ENCODE measurements around the gene SWSAP1.
"Not testable (repeated sequence)": the region's sequence is repeated elsewhere in the genome, so short reads cannot be mapped to it uniquely, and the experiment has no call there.

Gene SWSAP1

DNA sequence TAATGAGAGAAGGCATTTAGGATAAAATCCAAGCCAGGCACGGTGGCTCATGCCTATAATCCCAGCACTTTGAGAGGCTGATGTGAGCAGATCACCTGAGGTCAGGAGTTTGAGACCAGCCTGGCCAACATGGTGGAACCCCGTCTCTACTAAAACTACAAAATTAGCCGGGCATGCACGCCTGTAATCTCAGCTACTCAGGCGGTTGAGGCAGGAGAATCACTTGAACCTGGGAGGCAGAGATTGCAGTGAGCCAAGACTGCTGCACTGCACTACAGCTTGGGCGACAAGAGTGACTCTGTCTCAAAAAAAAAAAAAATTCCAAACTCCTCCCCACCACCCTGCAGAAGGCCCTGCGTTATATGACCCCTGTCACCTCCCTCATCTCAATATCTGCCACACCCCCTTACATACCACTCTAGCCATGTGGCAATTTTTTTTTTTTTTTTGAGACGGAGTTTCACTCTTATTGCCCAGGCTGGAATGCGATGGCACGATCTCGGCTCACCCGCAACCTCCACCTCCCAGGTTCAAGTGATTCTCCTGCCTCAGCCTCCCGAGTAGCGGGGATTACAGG, 4.9 kb downstream of the SWSAP1 start:
- DNase-seq: not testable (repeated sequence)

DNA sequence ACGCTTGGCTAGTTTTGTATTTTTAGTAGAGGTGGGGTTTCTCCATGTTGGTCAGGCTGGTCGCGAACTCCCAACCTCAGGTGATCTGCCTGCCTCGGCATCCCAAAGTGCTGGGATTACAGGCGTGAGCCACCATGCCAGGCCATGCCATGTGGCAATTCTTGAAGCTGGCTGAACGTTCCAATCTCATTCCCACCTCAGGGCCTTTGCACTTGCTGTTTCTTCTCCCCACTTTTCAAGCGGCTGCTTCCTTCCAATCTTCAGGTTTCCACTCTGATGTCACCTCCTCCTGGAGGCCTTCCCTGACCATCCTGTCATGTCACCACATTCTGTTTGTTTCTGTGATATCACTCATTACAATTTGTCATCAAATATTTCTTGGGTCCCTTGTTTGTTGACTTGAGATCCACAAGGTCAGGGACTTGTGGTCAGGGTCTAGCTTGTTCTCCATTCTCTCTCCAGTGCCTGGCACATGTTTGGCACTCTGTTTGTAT, 5.4 kb downstream of the SWSAP1 start:
- DNase-seq: peak in 1 of 2 donors; percentile 9

DNA sequence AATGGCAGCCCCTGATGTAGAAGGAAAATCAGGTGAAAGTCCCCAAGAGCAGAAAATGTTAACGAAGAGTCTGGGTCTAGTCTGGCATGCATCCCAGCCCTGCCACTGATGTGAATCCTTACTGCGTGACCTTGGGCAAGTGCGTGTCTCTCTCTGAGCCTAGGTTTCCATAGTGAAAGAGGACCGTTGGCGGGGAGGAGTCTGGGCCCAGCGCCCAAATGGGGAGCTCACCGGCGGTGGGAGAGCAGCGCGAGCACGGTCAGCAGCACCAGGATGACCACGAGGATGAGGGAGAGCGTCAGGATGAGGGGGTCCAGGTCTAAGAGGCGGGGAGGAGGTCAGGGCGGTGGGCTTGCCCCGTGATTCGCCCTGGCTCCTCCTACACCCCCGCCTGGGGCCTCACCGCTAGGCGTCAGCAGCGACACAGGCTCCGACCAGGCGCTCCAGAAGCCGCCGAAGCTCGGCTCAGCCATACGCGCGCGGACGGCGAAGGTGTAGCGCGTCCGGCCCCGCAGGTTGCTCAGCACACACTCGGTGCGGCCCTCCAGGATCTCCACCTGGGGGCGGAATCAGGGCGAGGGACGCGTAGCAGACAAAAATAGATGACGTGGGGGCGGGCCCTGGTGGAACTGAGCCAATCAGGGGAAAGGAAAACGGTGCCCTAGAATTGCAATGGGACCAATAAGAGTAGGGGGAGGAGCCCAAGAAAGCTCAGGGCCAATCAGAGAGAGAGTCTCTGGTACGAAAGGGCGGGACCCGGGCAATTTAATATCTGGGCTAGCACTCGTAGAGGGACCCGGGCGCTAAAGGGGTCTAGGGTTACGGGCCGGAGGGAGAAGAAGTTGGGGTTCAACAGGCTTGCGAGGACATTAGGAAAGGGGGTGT, 6.4 kb downstream of the SWSAP1 start:
- DNase-seq: peak; percentile 99

DNA sequence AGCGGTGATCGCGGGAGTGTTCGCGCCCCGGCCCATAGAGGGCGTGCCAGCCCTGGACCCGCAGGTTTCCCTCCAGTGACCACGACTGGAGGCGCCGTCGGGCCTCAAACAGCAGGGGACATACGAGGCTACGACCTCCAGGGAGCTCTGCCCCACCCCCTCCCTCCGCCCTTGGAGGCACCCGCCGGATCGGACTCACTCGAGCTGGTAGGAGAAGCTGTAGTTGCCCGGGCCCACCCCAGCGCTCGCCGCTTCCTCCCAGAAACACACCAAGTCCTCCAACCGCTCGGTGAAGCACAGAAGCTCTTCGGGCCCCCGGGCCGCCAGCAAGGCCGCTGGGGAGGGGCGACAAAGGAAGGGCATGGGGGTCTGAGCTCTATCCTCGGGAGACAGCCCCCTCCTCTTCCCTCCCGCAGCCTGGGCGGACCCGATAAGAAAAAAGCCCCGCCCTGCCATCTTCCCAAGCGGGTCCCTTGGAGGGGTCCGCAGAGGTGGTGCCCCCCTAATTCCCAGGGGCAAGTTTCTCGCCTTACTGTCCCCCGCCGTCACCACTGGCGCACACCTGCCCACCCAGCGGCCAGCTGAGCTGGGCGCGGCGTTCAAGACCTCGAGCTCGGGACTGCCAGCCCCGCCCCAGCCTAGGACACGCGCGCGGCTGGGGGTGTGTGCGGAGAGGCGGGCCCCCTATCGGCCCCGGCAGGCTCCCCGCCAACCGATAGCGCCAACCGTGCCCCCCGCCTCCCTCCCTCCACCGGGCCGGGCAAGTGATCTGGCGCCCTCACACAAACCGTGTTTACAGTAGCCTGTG, 8.6 kb downstream of the SWSAP1 start:
- DNase-seq: peak; percentile 45 to 62

DNA sequence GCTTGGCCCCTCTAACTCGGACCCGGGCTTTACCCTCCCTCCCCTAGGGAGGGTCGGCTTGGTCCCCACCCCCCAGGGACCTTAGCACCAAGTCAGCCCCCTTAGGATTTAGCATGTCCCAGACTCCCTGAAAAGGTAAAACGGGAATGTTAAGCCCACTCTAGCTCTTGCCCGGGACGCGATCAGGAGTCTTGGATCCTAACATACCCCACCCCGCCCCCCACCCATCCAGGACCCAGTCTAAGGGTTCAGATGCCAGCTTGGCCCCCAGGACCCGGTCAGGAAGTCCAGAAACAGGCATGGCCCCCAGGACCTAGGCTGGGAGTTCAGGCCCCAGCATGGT, 9.2 kb downstream of the SWSAP1 start:
- no peak for DNase-seq

DNA sequence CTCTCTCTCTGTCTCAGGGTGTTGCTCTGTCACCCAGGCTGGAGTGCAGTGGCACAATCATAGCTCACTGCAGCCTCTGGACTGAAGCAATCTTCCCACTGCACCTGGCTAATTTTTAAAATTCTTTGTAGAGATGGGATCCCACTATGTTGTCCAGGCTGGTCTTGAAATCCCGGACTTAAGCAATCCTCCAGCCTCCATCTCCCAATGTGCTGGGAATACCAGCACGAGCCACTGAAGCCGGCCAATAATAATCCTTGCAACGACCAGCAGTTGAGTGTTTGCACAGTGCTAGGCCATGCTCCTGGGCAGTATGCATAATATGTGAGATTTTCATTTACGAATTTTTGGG, 10.3 kb downstream of the SWSAP1 start:
- no peak for DNase-seq

DNA sequence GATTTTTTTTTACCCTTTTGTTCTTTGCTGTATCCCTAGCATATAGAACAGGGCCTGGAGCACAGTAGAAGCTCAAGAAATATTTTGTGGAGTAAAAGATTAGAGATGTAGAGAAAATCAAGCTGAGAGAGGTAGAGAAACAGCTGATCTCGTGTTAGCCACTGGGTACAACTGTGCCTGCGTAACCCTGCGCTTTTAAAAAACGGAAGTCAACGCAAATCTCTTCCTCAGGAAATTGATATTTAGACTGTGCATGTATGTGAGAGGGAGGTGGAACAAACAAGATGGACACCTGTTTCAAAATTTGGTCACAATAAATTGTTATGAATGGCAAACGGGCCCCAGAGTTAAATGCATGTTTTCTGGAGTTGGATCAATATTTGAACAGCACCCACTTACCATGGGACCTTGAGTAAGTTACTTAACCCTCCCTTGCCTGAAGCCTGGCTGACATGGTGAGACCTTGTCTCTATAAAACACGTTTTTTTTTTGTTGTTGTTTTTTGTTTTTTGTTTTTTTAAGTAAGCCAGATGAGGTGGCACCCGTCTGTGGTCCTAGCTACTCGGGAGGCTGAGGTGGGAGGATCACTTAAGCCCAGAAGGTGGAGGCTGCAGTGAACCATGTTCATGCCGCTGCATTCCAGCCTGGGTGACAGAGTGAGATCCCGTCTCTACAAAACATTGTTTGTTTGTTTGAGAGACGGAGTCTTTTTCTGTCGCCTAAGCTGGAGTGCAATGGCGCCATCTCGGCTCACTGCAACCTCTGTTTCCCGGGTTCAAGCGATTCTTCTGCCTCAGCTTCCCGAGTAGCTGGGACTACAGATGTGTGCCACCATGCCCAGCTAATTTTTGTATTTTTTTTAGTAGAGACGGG, 12.9 kb downstream of the SWSAP1 start:
- peak in 1 of 2 donors; percentile 35 for DNase-seq

DNA sequence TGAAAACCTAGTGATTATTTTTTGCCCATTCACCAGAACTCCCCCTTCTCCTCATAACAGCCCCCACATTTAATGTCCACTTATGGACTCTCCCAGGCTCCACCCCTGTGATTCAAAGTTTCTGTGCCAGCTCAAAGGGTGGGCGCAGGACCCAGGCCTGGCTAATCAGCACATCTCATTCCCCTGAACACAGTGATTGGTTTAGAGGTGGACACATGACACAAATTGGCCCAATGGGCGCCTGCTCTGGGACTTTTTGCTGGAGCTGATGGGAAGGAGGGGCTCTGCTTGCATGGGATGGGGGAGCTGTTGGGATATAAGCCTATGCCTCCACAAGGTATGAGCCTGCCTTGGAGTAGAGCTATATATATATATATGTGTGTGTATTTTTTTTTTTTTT, 15.9 kb downstream of the SWSAP1 start:
- DNase-seq: no peak

DNA sequence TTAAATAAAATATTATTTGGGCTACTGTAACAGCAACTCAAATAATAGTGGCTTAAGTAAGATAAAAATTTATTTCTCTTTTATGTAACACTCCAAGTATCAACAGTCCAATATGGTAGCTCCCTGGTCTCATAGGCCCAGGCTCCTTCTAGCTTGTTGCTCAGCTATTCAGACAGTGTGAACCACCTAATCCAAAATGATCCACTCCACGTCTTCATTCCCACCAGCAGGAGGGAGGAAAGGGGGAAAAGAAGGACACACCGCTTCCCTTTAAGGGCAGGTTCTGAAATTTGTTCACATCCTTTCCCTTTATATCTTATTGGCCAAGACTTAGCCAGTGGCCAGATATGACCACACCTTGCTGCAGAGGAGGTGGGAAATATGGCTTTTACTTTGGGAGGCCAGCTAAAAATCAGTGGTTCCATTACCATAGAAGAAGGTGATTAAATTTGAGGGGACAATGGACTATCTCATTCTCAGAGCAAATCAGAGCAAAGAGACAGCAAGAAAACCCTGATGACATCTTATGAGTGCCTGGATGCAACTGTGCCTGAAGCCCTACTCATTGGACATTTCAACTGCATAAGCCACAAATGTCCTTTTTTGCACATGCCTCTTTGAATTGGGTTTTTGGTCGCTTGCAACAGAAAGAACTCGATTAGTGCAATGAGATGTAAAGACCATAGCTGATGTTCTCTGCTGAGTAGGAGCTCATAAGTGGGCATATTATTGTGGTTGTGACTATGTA, 16.6 kb downstream of the SWSAP1 start:
- no peak for DNase-seq

DNA sequence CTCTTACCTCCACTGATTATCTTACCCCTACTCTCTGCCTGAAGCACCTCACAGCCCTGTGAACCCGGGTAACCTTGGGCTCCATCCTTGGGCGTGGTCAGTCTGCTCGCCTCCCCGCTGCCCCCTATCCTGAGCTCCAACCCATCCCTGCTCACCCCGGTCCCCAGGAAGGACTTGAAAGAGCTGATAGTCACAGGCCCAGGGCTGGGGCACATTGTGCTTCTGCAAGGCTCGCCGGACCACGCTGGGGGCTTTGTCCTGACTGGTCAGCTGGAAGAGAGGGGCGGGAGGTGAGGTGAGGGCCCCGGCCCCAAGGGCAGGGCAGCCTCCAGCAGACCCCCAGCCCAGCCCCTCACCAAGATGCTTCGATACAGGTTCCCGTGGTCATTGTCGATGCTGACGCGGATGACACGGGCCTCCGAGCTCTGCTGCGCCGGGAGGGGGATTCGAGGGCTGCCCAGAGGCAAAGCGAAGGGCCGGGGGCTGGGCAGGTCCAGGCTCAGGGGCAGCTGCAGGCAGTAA, 22.7 kb downstream of the SWSAP1 start:
- no peak for DNase-seq

DNA sequence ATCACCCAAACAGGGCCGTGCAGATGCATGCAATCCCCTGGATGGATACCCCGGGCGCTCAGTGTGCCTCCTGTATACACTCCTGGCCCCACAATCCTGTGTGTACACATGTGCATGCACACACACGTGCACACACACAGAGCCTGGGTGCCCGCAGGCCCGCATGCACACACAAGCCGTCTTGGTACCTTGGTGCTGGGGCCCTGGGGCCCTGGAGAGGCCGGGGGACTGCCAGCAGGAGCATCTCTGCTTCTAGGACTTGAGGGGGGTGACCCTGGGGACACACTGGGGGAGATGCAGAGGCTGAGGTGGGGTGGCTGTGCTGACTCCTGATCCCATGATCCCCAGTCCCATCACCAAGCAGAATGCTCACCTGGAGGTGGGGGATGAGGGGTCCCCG, 25.2 kb downstream of the SWSAP1 start:
- DNase-seq: no peak

DNA sequence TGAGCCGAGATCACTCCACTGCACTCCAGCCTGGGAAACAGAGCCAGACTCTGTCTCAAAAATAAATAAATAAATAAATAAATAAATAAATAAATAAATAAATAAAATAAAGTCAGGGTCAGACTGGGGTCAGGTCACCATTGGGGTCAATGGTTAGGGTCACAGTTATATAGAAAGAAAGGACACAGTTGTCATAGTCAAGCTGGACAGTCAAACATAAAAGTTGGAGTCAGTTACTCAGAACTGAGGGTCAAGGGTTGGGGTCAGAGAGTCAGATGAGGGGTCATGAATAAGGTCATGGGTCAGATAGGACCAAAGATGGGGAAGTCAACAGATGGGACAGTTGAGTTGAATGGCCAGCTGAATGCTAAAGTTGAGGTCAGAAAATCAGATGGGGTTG, 26.3 kb downstream of the SWSAP1 start:
- DNase-seq: no peak

DNA sequence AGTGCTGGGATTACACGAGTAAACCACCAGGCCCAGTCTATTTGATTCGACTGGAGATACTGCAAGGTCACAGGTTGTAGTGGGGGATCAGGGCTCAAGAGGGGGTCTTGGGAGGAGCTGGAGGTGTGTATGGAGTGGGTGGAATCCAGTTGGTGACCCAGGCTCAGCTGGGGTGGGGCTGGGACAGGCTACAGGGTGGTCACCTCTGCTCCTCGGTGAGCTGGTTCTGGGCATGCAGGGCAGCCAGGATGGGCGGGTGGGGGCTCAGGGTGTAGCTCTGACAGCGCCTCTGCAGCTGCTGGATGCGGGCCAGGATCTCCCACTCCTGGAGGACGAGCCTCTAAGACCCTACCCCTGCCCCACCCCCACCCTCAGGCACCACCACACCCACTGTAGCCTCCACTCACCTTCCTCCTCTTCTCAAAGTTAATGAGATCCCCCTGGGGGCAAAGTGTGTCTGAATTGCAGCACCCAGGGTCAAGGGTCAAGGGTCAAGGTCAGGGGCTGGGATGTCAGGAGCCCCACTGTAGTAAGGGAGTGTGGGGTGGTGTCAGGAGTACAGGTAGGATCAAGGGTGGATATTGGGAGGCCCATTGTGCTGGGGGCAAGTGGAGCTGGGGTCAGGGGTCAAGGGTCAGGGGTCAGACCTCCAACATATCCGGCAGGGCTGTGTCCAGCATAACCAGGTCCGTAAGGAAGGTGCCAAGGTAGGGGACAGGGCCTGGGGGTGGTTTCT, 27.5 kb downstream of the SWSAP1 start:
- no peak for DNase-seq

DNA sequence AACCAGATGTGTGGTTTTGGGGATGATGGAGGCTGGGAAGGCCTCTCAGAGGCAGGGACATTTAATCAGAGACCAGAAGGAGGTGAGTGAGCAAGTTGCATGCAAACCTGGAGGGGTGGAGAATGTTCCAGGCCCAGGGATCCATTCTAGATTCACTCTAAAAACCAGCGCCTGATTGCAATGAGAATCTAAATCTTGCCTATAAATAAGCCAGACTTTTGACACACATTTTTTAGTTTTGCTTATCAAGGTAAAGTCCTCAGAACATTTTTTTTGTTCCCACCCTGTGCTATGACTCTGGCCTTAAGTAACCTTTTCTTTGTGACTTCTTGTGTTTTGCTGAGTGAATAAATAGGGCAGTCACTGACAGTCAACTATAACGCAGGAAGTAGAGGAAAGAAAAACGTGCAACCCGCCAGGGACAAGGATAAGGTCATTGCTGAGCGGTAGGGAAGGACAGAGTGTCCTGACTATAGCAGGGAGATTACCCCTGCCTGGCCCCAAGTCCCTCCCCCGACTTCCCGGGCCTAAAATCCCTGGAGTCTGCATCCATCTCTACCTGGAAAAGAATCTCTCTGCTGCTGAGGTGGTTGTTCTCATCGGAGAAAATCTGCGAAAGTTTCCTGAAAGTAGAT, 30.2 kb downstream of the SWSAP1 start:
- DNase-seq: no peak

DNA sequence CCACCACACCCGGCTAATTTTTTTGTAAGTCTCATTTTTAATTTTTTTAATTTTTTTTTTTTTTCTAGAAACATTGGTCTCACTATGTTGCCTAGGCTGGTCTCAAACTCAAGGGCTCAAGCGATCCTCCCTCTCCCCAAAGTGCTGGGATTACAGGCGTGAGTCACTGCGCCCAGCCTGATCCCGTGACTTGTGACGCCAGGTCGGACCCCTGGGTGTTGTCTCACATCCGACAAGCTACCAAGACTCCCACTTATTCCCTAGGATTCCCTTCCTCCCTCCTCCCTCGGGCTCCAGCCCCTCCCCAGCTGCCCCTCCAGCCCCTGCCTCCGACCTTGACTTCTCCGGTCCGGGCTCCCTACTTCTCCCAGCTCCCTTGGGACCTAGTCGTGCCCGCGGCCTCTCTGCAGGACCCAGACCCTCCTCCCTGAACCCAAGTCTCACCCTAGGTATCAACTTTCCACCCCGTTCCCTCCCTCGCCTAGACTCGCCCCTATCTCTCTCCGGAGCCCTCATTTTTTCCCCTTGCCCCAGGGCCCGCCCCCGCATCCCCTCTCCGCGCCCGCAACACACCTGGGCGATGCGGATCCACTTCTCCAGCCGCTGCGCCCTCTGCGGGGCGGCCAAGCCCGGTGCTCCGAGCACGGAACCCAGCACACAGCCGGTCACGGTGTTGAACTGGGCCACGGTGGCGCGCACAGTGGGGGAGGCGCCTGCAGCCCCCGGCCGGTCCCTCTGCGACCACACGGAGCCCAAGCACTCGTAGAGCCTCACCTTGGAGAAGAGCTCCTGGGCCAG, 31.6 kb downstream of the SWSAP1 start:
- DNase-seq: peak; percentile 27 to 37

DNA sequence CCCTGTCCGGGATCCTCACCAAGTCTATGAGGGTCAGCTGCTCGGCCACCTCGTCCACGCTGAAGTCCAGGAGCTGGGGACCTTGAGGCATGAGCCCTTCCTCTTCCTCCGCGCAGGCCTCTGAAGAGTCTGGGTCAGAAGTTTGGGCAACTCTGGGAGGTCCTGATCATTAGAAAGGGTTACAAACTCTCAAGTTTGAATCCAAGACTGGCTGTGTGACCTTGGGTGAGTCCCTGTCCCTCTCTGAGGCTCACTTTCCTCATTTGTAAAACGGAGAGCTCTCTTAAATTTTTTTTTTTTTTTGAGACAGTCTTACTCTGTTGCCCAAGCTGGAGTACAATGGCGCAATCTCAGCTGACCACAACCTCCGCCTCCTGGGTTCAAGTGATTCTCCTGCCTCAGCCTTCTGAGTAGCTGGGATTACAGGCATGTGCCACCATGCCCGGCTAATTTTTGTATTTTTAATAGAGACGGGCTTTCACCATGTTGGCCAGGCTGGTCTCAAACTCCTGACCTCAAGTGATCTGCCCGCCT, 32.3 kb downstream of the SWSAP1 start:
- DNase-seq: not testable (repeated sequence)

DNA sequence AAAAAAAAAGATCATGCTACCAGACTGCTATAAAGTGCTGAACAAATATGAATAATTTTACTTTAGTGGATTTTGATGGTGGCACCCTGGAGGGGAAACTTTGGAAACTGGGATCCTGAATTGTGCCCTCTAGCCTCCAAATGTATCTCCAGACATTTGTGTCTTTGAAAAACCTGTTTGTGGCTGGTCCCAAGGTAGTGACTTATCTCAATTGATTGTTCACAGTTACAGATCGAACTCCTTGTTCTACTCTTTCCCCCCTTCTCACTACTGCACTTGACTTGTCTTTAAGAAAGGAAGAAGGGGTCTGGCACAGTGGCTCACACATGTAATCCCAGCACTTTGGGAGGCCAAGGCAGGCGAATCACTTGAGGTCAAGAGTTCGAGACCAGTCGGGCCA, 34.1 kb downstream of the SWSAP1 start:
- no peak for DNase-seq

DNA sequence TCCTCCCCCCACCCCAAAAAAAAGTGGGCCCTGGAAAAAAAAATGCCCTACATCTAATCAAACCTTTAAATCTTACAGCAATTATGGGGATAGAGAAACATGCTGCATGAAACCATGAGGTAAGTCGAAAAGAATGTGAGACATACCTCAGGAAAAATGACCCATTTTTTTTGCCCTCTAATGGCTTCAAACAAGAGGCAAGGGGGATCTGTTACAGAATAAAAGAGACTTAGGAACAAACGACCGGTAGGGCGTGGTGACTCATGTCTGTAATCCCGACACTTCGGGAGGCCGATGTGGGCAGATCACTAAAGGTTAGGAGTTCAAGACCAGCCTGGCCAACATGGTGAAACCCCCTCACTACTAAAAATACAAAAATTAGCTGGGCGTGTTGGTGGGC, 36.2 kb downstream of the SWSAP1 start:
- no peak for DNase-seq

DNA sequence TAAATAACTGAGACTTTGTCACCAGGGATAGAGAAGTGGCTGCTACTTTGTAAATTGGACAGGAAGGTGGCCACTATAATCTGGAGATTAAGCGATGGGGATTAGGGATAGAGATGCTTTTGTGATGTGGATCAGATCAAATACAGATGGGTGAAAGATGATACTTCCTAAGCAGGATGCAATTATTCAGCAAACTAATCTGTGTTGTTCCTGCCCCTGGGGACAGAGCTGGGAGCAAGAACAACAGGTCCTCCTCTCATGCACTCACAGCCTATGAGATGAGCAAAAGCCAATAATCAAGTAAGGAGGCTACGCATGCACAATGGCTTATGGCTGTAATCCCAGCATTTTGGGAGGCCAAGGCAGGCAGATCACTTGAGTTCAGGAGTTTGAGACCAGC, 40.1 kb downstream of the SWSAP1 start:
- DNase-seq: no peak
